Naive thymus-derived CD8-positive, alpha-beta T cell (primary cell): Measurements from ENCODE around the gene EIF4G1. TPM values are rescaled to one million over a fixed set of nuclear protein-coding genes. Genes with fewer than 3 reads are reported as not detected.
A peak's percentile ranks its signal among the peaks of the same experiment; 100 is the strongest.
"Not testable (repeated sequence)": the region's sequence is repeated elsewhere in the genome, so short reads cannot be mapped to it uniquely, and the experiment has no call there.

Experiments
- ATAC-seq, 2 donors: fragments of 150-1000 bp; cut with Tn5 transposase in 1 of 2; sonication (Bioruptor Pico), chemical (Tn5 transposase) in 1 of 2; 1 replicate in 1 of 2; 2 replicates in 1 of 2; pipeline ENCODE4 v1.10.0; 2021; ENCODE audit warnings: mild to moderate bottlenecking in 2 of 2, moderate library complexity in 2 of 2
- POLR2A ChIA-PET: fragments of 350-600 bp; sonication (Branson Sonifier 250); formaldehyde crosslinking; loops from one replicate; lab custom pipeline; 2021; ENCODE audit warnings: antibody characterized with exemption; lab: Charles Lee
- DNase-seq, 10 donors: peaks; one replicate each; pipeline versions ENCODE4 v3.0.0 to v3.0.0-alpha.2; 2020 to 2022
- H3K27ac Mint-ChIP-seq, 10 donors: one replicate each; pipeline ENCODE4 v1.8.0; 2020 to 2022; ENCODE audit warnings: mild to moderate bottlenecking in 10 of 10, mixed read lengths in 10 of 10, moderate library complexity in 4 of 10, inconsistent platforms in 1 of 10
- H3K27me3 Mint-ChIP-seq, 5 donors: one replicate each; pipeline ENCODE4 v1.8.0; 2021 to 2022; ENCODE audit warnings: mixed read lengths in 5 of 5
- H3K36me3 Mint-ChIP-seq, 3 donors: one replicate each; pipeline ENCODE4 v1.8.0; 2020 to 2022; ENCODE audit warnings: mixed read lengths in 3 of 3, mild to moderate bottlenecking in 2 of 3, inconsistent platforms in 1 of 3
- H3K4me1 Mint-ChIP-seq, 4 donors: one replicate each; pipeline ENCODE4 v1.8.0; 2021 to 2022; ENCODE audit warnings: mixed read lengths in 4 of 4
- H3K4me3 Mint-ChIP-seq, 10 donors: one replicate each; pipeline ENCODE4 v1.8.0; 2020 to 2022; ENCODE audit warnings: mild to moderate bottlenecking in 10 of 10, mixed read lengths in 10 of 10, moderate library complexity in 6 of 10, inconsistent platforms in 1 of 10
- H3K9me3 Mint-ChIP-seq, 9 donors: one replicate each; pipeline ENCODE4 v1.8.0; 2020 to 2022; ENCODE audit warnings: mixed read lengths in 9 of 9, mild to moderate bottlenecking in 3 of 9, inconsistent platforms in 1 of 9, moderate library complexity in 1 of 9
- polyA plus RNA-seq, 3 donors: library from polyadenylated mRNA; unstranded; fragments of 300-500 nt; fragmentation: Illumina TruSeq; gene quantifications; one replicate each; pipeline ENCODE4 v1.2.3, GENCODE V29; 2021
- total RNA-seq, 8 experiments: library from RNA in 2 of 8; stranded (reverse) in 2 of 8; gene quantifications; one replicate each; pipeline ENCODE4 v1.2.3 and lab custom pipeline; 2021 to 2026

Gene EIF4G1
- total and polyA plus RNA-seq, 5 experiments from 2014 or later: 13.6 to 229 (median 44.6) TPM

DNA sequence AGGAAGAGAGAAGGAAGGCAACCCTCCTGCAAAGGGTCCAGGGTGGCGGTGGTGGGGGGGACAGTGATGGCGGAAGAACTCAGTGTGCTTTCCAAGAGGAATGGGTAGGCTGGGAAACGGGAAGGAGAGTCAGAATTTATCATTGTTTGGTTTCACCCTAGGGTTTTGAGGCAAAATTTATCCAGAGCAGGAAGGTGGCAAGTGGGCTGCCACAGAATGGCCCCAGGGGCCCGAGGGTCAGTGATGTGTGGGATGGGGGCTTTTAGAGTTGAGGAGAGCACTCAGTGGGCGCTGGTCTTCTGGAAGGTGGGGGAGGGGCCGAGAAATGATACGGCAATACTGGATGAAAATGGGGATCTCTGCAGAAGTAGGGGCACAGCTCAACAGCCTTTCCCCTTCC lies 23.6 kb downstream of the EIF4G1 start:
- no peaks in the 10 kb centered on the region for H3K9me3 Mint-ChIP-seq
- peak overlapping the region; percentile 16 to 92 (median 60) for H3K4me3 Mint-ChIP-seq
- peak overlapping the region in 5 of 10 donors; percentile 56 to 98 (median 95) for H3K27ac Mint-ChIP-seq
- peaks cover 0 to 25% (median 3%) of the 10 kb centered on the region in 3 donors for H3K36me3 Mint-ChIP-seq
- no peak for ATAC-seq
- DNase-seq: no peak
- H3K27me3 Mint-ChIP-seq: no peaks in the 10 kb centered on the region
- POLR2A ChIA-PET: interaction anchor here (0.6 to 3.0 kb wide), 2 partner anchors 23 to 37 kb away, joined by 3 to 15 read pairs; partner anchors contain the start of genes CLCN2 and POLR2H
- H3K4me1 Mint-ChIP-seq: peaks cover 19 to 44% (median 40%) of the 10 kb centered on the region in 4 donors

- Mint-ChIP-seq H3K27ac (peak overlapping the region in 3 of 10 donors; percentile 24 to 98 (median 97)), H3K4me3 (peak overlapping the region in 4 of 10 donors; percentile 15 to 36 (median 30)), H3K36me3 (peaks cover 0 to 22% (median 3%) of the 10 kb centered on the region in 3 donors), H3K27me3 (no peaks in the 10 kb centered on the region), H3K9me3 (no peaks in the 10 kb centered on the region), H3K4me1 (peaks cover 19 to 43% (median 39%) of the 10 kb centered on the region in 4 donors)
- ATAC-seq: no peak
- POLR2A ChIA-PET: interaction anchor here (0.6 to 3.0 kb wide), 2 partner anchors 23 to 38 kb away, joined by 3 to 15 read pairs; partner anchors contain the start of genes CLCN2 and POLR2H
- peak in 2 of 10 donors; percentile 13 to 27 for DNase-seq
Observed at GRCh38 chr3:184338511-184338945, 24.1 kb downstream of the EIF4G1 start.

DNA sequence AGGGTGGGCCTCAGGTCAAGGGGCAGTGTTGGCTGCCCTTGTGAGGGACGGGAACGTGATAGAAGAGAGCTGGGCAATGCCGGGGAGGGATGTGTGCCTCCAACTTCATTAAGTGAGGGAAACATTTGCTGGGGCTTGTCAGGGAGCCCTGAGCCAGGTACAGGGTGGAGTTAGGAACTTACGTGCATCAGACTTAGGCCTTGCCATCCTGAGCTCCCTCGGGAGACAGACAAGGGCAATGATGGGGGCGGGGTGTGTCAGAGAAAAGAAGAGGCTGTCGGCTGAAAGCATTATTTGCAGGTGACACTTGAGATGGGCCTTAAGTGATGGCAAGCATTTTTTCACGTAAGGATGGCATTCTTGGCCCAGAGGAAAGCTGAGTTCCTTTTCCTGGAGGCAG lies 24.6 kb downstream of the EIF4G1 start:
- DNase-seq (no peak), ATAC-seq (no peak)
- peak overlapping the region in 1 of 10 donors; percentile 32 for H3K27ac Mint-ChIP-seq
- H3K4me3 Mint-ChIP-seq: peak overlapping the region in 2 of 10 donors; percentile 15 to 33
- peaks cover 0 to 17% (median 3%) of the 10 kb centered on the region in 3 donors for H3K36me3 Mint-ChIP-seq
- H3K4me1 Mint-ChIP-seq: peaks cover 16 to 38% (median 35%) of the 10 kb centered on the region in 4 donors
- no peaks in the 10 kb centered on the region for H3K9me3 Mint-ChIP-seq
- H3K27me3 Mint-ChIP-seq: no peaks in the 10 kb centered on the region
- POLR2A ChIA-PET: interaction anchor here (3.0 kb wide), 1 partner anchor 22 kb away, joined by 15 read pairs; the partner anchor contains the start of genes CLCN2 and POLR2H

DNA sequence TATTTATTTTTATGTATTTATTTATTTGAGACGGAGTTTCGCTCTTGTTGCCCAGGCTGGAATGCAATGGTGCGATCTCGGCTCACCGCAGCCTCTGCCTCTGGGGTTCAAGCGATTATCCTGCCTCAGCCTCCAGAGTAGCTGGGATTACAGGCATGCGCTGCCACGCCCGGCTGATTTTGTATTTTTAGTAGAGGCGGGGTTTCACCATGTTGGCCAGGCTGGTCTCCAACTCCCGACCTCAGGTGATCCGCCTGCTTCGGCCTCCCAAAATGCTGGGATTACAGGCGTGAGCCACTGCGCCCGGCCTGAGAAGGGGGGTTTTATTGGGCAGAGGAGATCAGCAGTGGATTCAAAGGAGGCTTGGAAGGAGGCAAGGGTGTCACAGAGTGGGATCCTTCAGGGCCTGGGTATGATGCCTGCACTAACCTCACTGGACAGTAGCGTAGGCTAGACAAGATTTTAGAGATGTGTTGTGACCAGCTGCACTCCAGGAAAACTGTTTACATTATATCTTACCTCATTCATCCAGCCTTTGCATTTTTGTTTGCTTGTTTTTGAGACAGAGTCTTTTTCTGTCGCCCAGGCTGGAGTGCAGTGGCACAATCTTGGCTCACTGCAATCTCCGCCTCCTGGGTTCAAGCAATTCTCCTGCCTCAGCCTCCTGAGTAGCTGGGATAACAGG lies 25.2 kb downstream of the EIF4G1 start:
- H3K4me3 Mint-ChIP-seq, H3K27me3 Mint-ChIP-seq, H3K27ac Mint-ChIP-seq, H3K9me3 Mint-ChIP-seq, DNase-seq, ATAC-seq: not testable (repeated sequence)
- Mint-ChIP-seq H3K4me1 (peaks cover 15 to 32% (median 31%) of the 10 kb centered on the region in 4 donors), H3K36me3 (peaks cover 0 to 12% (median 3%) of the 10 kb centered on the region in 3 donors)
- POLR2A ChIA-PET: interaction anchor here (3.0 kb wide), 1 partner anchor 21 kb away, joined by 15 read pairs; the partner anchor contains the start of genes CLCN2 and POLR2H

DNA sequence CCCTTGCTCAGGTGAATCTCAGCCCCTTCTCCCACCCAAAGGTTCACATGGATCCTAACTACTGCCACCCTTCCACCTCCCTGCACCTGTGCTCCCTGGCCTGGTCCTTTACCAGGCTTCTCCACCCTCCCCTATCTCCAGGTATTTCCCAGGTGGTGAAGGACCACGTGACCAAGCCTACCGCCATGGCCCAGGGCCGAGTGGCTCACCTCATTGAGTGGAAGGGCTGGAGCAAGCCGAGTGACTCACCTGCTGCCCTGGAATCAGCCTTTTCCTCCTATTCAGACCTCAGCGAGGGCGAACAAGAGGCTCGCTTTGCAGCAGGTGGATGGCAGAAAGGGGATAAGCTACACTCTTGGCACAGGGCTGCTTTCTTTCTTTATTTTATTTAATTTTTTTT lies 27.5 kb downstream of the EIF4G1 start:
- peak overlapping the region in 1 of 10 donors; percentile 45 for H3K4me3 Mint-ChIP-seq
- H3K4me1 Mint-ChIP-seq: peaks cover 13 to 19% (median 17%) of the 10 kb centered on the region in 4 donors
- no peak overlapping the region for H3K27ac Mint-ChIP-seq
- DNase-seq: no peak
- ATAC-seq: no peak
- H3K36me3 Mint-ChIP-seq: peaks cover 0 to 8% (median 3%) of the 10 kb centered on the region in 3 donors
- POLR2A ChIA-PET: no interaction called here
- no peaks in the 10 kb centered on the region for H3K27me3 Mint-ChIP-seq
- H3K9me3 Mint-ChIP-seq: no peaks in the 10 kb centered on the region

- Mint-ChIP-seq H3K9me3 (no peaks in the 10 kb centered on the region), H3K36me3 (peaks cover 0 to 8% (median 3%) of the 10 kb centered on the region in 3 donors), H3K4me3 (no peak overlapping the region), H3K4me1 (peaks cover 0 to 8% (median 4%) of the 10 kb centered on the region in 4 donors), H3K27ac (no peak overlapping the region), H3K27me3 (no peaks in the 10 kb centered on the region)
- ATAC-seq: no peak
- DNase-seq: no peak
- POLR2A ChIA-PET: no interaction called here
Observed at GRCh38 chr3:184343200-184343876, 28.9 kb downstream of the EIF4G1 start.

GRCh38 chr3:184344579-184345316 lies 30.3 kb downstream of the EIF4G1 start:
- peaks cover 0 to 6% (median 0%) of the 10 kb centered on the region in 4 donors for H3K4me1 Mint-ChIP-seq
- H3K36me3 Mint-ChIP-seq: peaks cover 0 to 8% (median 3%) of the 10 kb centered on the region in 3 donors
- no peaks in the 10 kb centered on the region for H3K27me3 Mint-ChIP-seq
- no peak overlapping the region for H3K4me3 Mint-ChIP-seq
- DNase-seq: no peak
- no peaks in the 10 kb centered on the region for H3K9me3 Mint-ChIP-seq
- POLR2A ChIA-PET: no interaction called here
- no peak for ATAC-seq
- no peak overlapping the region for H3K27ac Mint-ChIP-seq

GRCh38 chr3:184345317-184346144 lies 31.1 kb downstream of the EIF4G1 start:
- peaks cover 0 to 6% (median 0%) of the 10 kb centered on the region in 4 donors for H3K4me1 Mint-ChIP-seq
- H3K9me3 Mint-ChIP-seq: no peaks in the 10 kb centered on the region
- no peak overlapping the region for H3K4me3 Mint-ChIP-seq
- peak overlapping the region in 2 of 10 donors; percentile 50 to 75 for H3K27ac Mint-ChIP-seq
- DNase-seq: no peak
- POLR2A ChIA-PET: no interaction called here
- peaks cover 0 to 8% (median 3%) of the 10 kb centered on the region in 3 donors for H3K36me3 Mint-ChIP-seq
- no peak for ATAC-seq
- H3K27me3 Mint-ChIP-seq: no peaks in the 10 kb centered on the region

DNA sequence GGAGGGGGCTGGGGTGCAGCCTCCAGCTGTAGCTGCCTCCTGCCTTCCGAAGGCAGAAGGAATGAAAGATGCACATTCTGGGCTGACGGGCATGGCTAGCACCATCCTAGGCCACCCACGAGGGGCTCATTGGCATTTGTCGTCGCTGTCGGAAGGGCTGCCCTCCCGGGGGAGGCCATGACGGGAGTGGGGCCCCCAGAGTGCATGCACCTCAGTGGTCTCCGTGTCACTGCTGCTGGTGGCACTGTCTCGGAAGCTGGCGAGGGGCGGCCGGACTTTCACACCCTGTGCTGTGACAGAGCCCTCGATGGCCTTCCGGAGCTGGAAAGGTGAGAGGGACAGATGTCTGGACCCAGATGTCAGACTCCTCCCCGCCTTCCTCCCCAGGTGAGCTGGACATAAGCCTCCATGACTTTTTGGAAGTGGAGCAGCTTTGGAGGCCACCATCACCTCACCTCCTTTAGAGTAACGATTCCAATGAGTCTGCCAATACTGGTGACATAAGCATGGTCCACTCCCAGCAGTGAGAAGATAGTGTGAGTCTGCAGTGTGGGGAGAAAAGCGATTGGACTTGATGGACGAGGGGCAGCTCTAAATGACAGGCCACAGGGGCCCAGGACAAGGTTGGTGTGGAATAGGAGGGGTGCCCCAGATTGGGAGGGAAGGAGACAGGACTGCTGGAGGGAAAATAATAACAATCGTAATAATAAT lies 32.2 kb downstream of the EIF4G1 start:
- H3K4me1 Mint-ChIP-seq: peaks cover 0 to 6% (median 0%) of the 10 kb centered on the region in 4 donors
- H3K4me3 Mint-ChIP-seq: no peak overlapping the region
- H3K27me3 Mint-ChIP-seq: no peaks in the 10 kb centered on the region
- DNase-seq (no peak), ATAC-seq (no peak)
- no peaks in the 10 kb centered on the region for H3K9me3 Mint-ChIP-seq
- H3K27ac Mint-ChIP-seq: peak overlapping the region in 2 of 10 donors; percentile 6 to 23
- H3K36me3 Mint-ChIP-seq: peaks cover 0 to 8% (median 3%) of the 10 kb centered on the region in 3 donors
- POLR2A ChIA-PET: no interaction called here

DNA sequence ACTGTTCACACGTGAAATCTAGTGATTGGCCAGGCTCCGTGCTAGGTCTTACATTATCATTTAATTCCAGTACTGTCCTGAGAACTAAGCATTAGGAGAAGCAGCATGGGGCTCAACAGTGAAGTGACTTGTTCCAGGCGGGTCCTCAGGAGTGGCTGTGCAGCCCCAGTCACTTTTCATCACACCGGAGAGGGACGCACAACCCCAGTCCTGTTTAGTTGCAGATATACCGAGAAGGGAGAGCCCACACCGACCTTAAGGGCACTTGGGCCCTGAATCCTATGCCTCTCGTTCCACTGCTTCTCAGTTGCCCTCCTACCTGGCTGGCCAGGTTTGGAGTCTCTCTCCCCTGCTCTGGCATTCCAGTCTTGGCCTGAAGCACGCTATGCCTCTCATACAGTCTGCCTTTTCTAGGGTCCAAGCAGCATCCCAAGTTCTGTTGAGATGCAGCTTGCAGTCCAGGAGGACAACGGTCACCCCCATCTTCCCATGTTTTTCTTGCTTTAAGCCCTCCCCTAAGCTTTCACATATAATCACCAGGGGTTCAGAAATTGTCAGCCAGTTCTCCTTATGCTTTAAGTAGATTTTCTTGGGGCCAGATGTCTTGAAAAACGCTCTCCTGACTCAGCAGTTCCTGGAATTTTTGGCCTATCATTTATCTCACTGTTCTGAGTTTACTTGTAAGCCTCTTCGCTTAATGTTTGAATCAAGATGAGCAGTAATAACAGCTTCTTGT lies 33.1 kb downstream of the EIF4G1 start:
- Mint-ChIP-seq H3K4me1 (peaks cover 0 to 6% (median 0%) of the 10 kb centered on the region in 4 donors), H3K9me3 (no peaks in the 10 kb centered on the region), H3K27ac (no peak overlapping the region), H3K36me3 (peaks cover 0 to 7% (median 3%) of the 10 kb centered on the region in 3 donors), H3K27me3 (no peaks in the 10 kb centered on the region), H3K4me3 (no peak overlapping the region)
- ATAC-seq (no peak), DNase-seq (no peak)
- POLR2A ChIA-PET: no interaction called here

DNA sequence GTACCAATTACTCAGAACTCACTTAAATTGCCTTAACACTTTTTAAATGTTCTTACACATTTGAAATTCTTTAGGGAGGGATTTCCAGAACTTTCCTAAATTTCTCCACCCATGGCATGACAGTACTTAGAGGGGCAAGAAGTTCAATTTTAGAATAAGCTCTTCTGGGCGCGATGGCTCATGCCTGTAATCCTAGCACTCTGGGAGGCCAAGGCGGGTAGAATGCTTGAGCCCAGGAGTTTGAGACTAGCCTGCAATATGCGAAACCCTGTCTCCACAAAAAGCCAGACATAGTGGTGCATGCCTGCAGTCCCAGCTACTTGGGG lies 33.6 kb downstream of the EIF4G1 start:
- no peak overlapping the region for H3K27ac Mint-ChIP-seq
- H3K27me3 Mint-ChIP-seq: no peaks in the 10 kb centered on the region
- peaks cover 0 to 3% (median 0%) of the 10 kb centered on the region in 3 donors for H3K36me3 Mint-ChIP-seq
- ATAC-seq: no peak
- POLR2A ChIA-PET: no interaction called here
- no peak for DNase-seq
- peaks cover 0 to 6% (median 0%) of the 10 kb centered on the region in 4 donors for H3K4me1 Mint-ChIP-seq
- H3K9me3 Mint-ChIP-seq: no peaks in the 10 kb centered on the region
- H3K4me3 Mint-ChIP-seq: no peak overlapping the region
